Activated CD4-positive, alpha-beta T cell treated with anti-CD3 and anti-CD28 coated beads for 36 hours (primary cell): ENCODE data around the gene GTSF1L. TPM values are rescaled to one million over a fixed set of nuclear protein-coding genes. Genes with fewer than 3 reads are reported as not detected.

ENCODE experiments used
- ATAC-seq: fragments of 200-7000 bp; cut with Tn5 transposase; one replicate; pipeline ENCODE4 v1.10.0; 2021; ENCODE audit warnings: mild to moderate bottlenecking, moderate library complexity
- CTCF ChIA-PET: fragments of 350-600 bp; sonication (Branson Sonifier 250); formaldehyde crosslinking; loops from one replicate; lab custom pipeline; 2021; ENCODE audit warnings: antibody characterized with exemption; lab: Charles Lee
- POLR2A ChIA-PET: fragments of 350-600 bp; sonication (Branson Sonifier 250); formaldehyde crosslinking; loops from one replicate; lab custom pipeline; 2021; ENCODE audit warnings: antibody characterized with exemption, inconsistent platforms; lab: Charles Lee
- DNase-seq: peaks from one replicate; pipeline ENCODE4 v3.0.0-alpha.2; 2020
- H3K27ac Mint-ChIP-seq: one replicate; pipeline ENCODE4 v1.8.0; 2021; ENCODE audit warnings: mixed read lengths
- H3K27me3 Mint-ChIP-seq: one replicate; pipeline ENCODE4 v1.8.0; 2021; ENCODE audit warnings: mixed read lengths
- H3K36me3 Mint-ChIP-seq: one replicate; pipeline ENCODE4 v1.8.0; 2021; ENCODE audit warnings: low read depth, mixed read lengths
- H3K4me1 Mint-ChIP-seq: one replicate; pipeline ENCODE4 v1.8.0; 2021; ENCODE audit warnings: mixed read lengths
- H3K4me3 Mint-ChIP-seq: one replicate; pipeline ENCODE4 v1.8.0; 2021; ENCODE audit warnings: mild to moderate bottlenecking, moderate library complexity, mixed read lengths
- H3K9me3 Mint-ChIP-seq: one replicate; pipeline ENCODE4 v1.8.0; 2021; ENCODE audit warnings: low read depth, mixed read lengths
- intact Hi-C, 2 experiments: fragments of 100-400 bp; cut with DNase I in 1 of 2; cut with micrococcal nuclease in 1 of 2; formaldehyde crosslinking; loops; one replicate each; pipeline versions ENCODE4 v1.14.2 to v1.15.1; 2022 to 2024; cut with DNase I, micrococcal nuclease
- total RNA-seq, 2 experiments: library from RNA; stranded (reverse); gene quantifications; one replicate each; pipeline ENCODE4 v1.2.3, GENCODE V29; 2021

GTSF1L gene
- total RNA-seq, 2 experiments from 2014 or later: 0.23 TPM; not detected in 1

DNA sequence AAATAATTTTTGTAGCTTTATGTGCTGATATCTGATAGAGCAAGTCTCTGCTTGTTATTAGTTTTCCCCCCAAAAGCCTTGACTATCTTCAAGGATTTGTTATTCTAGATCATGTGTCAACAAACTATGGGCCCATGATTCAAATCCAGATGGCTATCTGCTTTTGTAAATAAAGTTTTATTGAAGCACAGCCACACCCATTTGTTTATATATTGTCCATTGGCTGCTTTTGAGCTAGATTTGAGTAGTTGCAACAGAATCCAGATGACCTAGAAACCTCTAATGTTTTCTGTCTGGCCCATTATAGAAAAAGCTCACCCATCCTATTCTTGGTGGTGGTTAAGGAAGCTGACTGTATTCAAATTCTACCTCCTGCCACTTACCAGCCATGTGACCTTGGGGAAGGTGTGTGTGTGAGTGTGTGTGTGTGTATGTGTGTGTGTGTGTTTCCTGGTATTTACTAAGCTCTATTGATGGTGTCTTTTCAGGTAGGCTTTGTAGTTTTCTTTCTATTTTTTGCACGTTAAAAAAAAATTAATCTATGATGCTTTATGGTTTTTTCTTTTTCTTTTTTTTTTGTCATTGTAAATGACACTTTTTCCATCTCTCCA, 1.3 kb upstream of the GTSF1L start:
- CTCF ChIA-PET: interaction anchor here (0.6 to 1.8 kb wide), 4 partner anchors 9 to 352 kb away, joined by 3 to 10 read pairs (median 4); no protein-coding TSS in a partner anchor
- ATAC-seq: no peak
- H3K27ac Mint-ChIP-seq: no peak overlapping the region
- peaks cover 3% of the 10 kb centered on the region for H3K9me3 Mint-ChIP-seq
- intact Hi-C loops: no loop called here
- DNase-seq: no peak
- peaks cover 31% of the 10 kb centered on the region for H3K4me1 Mint-ChIP-seq
- POLR2A ChIA-PET: interaction anchor here (0.8 kb wide), 1 partner anchor 22 kb away, joined by 4 read pairs; no protein-coding TSS in a partner anchor
- no peaks in the 10 kb centered on the region for H3K27me3 Mint-ChIP-seq
- no peak overlapping the region for H3K4me3 Mint-ChIP-seq
- no peaks in the 10 kb centered on the region for H3K36me3 Mint-ChIP-seq

- Mint-ChIP-seq H3K36me3 (no peaks in the 10 kb centered on the region), H3K9me3 (peaks cover 3% of the 10 kb centered on the region), H3K4me3 (no peak overlapping the region), H3K27me3 (no peaks in the 10 kb centered on the region), H3K27ac (no peak overlapping the region), H3K4me1 (peaks cover 37% of the 10 kb centered on the region)
- DNase-seq (no peak), ATAC-seq (no peak)
- POLR2A ChIA-PET: no interaction called here
- CTCF ChIA-PET: no interaction called here
- intact Hi-C loops: no loop called here
Measured at GRCh38 chr20:43726333-43726732, 469 bp downstream of the GTSF1L start.

GRCh38 chr20:43725666-43726065, 1.1 kb downstream of the GTSF1L start:
- Mint-ChIP-seq H3K27ac (no peak overlapping the region), H3K4me3 (no peak overlapping the region), H3K36me3 (no peaks in the 10 kb centered on the region), H3K4me1 (peaks cover 43% of the 10 kb centered on the region), H3K27me3 (no peaks in the 10 kb centered on the region), H3K9me3 (peaks cover 3% of the 10 kb centered on the region)
- DNase-seq (no peak), ATAC-seq (no peak)
- CTCF ChIA-PET: no interaction called here
- intact Hi-C loops: no loop called here
- POLR2A ChIA-PET: no interaction called here

- POLR2A ChIA-PET: no interaction called here
- intact Hi-C loops: no loop called here
- CTCF ChIA-PET: no interaction called here
- Mint-ChIP-seq H3K4me3 (no peak overlapping the region), H3K27ac (no peak overlapping the region), H3K9me3 (peaks cover 6% of the 10 kb centered on the region), H3K4me1 (peaks cover 46% of the 10 kb centered on the region), H3K27me3 (no peaks in the 10 kb centered on the region), H3K36me3 (peaks cover 7% of the 10 kb centered on the region)
- ATAC-seq: no peak
- DNase-seq: no peak
Measured at GRCh38 chr20:43724383-43724782, 2.4 kb downstream of the GTSF1L start.

DNA sequence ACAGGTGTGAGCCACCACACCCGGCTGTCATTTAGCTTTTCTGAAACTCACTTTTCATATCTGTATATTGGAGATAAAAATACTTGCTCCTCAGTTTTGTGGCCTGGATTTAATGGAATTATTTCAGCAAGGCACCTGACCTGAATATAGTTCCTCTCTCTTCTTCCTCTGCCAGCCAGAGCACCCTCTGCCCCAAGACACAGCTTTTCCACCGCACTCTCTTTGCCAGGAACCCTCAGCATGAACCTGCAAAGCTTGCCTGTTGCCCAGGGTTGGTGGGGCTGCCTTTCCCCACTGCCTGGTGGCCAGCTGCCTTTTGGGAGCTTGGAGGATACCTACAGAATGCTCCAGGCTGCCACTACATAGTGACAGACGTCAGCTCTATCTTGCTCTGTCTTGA, 3.1 kb downstream of the GTSF1L start:
- no peak overlapping the region for H3K4me3 Mint-ChIP-seq
- intact Hi-C loops: no loop called here
- peaks cover 46% of the 10 kb centered on the region for H3K4me1 Mint-ChIP-seq
- ChIA-PET POLR2A (no interaction called here), CTCF (no interaction called here)
- no peaks in the 10 kb centered on the region for H3K27me3 Mint-ChIP-seq
- ATAC-seq (no peak), DNase-seq (no peak)
- peaks cover 6% of the 10 kb centered on the region for H3K9me3 Mint-ChIP-seq
- H3K36me3 Mint-ChIP-seq: peaks cover 9% of the 10 kb centered on the region
- no peak overlapping the region for H3K27ac Mint-ChIP-seq

- no peak overlapping the region for H3K4me3 Mint-ChIP-seq
- POLR2A ChIA-PET: no interaction called here
- peaks cover 3% of the 10 kb centered on the region for H3K9me3 Mint-ChIP-seq
- ATAC-seq (no peak), DNase-seq (no peak)
- CTCF ChIA-PET: interaction anchor here (1.0 kb wide), 1 partner anchor 32 kb away, joined by 3 read pairs; no protein-coding TSS in a partner anchor
- intact Hi-C loops: no loop called here
- peaks cover 9% of the 10 kb centered on the region for H3K36me3 Mint-ChIP-seq
- no peak overlapping the region for H3K27ac Mint-ChIP-seq
- peaks cover 44% of the 10 kb centered on the region for H3K4me1 Mint-ChIP-seq
- no peaks in the 10 kb centered on the region for H3K27me3 Mint-ChIP-seq
Measured at GRCh38 chr20:43723186-43723585, 3.6 kb downstream of the GTSF1L start.

GRCh38 chr20:43722153-43722505, 4.7 kb downstream of the GTSF1L start:
- ChIA-PET POLR2A (interaction anchor here (0.6 to 1.0 kb wide), 2 partner anchors 51 to 347 kb away, joined by 3 to 4 read pairs; no protein-coding TSS in a partner anchor), CTCF (interaction anchor here (0.6 to 1.0 kb wide), 2 partner anchors 31 to 57 kb away, joined by 3 to 4 read pairs; no protein-coding TSS in a partner anchor)
- ATAC-seq (peak; percentile 70), DNase-seq (peak; percentile 69)
- peaks cover 11% of the 10 kb centered on the region for H3K36me3 Mint-ChIP-seq
- peaks cover 50% of the 10 kb centered on the region for H3K4me1 Mint-ChIP-seq
- peaks cover 3% of the 10 kb centered on the region for H3K9me3 Mint-ChIP-seq
- intact Hi-C loops: no loop called here
- no peaks in the 10 kb centered on the region for H3K27me3 Mint-ChIP-seq
- H3K27ac Mint-ChIP-seq: peak overlapping the region; percentile 63
- H3K4me3 Mint-ChIP-seq: peak overlapping the region; percentile 57

DNA sequence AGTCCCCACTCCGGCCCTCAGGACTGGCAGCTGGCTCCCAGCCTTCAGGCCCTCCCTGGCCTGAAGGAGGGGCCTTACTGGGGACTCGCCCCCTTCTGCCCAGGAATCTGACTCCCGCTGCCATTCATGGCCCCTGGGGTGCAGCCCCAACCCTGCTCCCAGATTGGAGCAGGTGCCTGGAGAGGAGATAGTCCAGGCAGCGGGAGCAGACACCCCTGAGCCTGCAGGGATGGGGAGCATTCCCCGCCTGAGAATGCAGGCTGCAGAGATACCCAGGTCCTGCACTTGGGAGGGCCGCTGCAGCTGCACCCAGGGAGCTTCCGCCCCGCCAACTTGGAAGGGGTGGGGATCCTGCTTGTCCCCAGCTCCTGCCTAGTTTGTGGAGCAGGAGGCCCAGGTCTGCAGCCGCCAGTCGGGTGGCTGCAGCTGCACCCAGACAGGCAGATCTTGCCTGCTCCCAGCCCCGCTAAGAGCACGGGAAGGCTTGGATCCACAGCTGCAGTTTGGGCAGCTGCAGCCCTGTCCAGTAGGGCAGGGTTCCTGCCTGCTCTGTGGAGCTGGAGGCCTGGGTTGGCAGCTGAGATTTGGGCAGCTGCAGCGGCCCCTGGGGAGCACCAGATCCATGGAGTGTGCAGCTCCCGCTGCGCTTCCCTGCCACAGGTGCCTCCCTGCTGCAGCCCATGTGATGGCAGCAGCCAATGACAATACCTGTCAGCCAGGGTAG, 5.2 kb downstream of the GTSF1L start:
- Mint-ChIP-seq H3K9me3 (peaks cover 3% of the 10 kb centered on the region), H3K4me1 (peaks cover 50% of the 10 kb centered on the region), H3K36me3 (peaks cover 15% of the 10 kb centered on the region), H3K27ac (peak overlapping the region; percentile 63), H3K4me3 (peak overlapping the region; percentile 57), H3K27me3 (no peaks in the 10 kb centered on the region)
- peak; percentile 76 for ATAC-seq
- POLR2A ChIA-PET: interaction anchor here (0.5 to 1.0 kb wide), 2 partner anchors 51 to 57 kb away, joined by 3 read pairs; no protein-coding TSS in a partner anchor
- no peak for DNase-seq
- intact Hi-C loops: no loop called here
- CTCF ChIA-PET: no interaction called here

- H3K36me3 Mint-ChIP-seq: peaks cover 20% of the 10 kb centered on the region
- H3K27me3 Mint-ChIP-seq: no peaks in the 10 kb centered on the region
- CTCF ChIA-PET: no interaction called here
- POLR2A ChIA-PET: interaction anchor here (0.5 kb wide), 1 partner anchor 56 kb away, joined by 3 read pairs; no protein-coding TSS in a partner anchor
- peaks cover 50% of the 10 kb centered on the region for H3K4me1 Mint-ChIP-seq
- DNase-seq (no peak), ATAC-seq (no peak)
- no peak overlapping the region for H3K4me3 Mint-ChIP-seq
- intact Hi-C loops: no loop called here
- H3K27ac Mint-ChIP-seq: no peak overlapping the region
- H3K9me3 Mint-ChIP-seq: peaks cover 3% of the 10 kb centered on the region
Measured at GRCh38 chr20:43721097-43721428, 5.7 kb downstream of the GTSF1L start.

GRCh38 chr20:43720007-43720406, 6.8 kb downstream of the GTSF1L start:
- POLR2A ChIA-PET: no interaction called here
- H3K4me1 Mint-ChIP-seq: peaks cover 50% of the 10 kb centered on the region
- no peak overlapping the region for H3K27ac Mint-ChIP-seq
- CTCF ChIA-PET: no interaction called here
- H3K9me3 Mint-ChIP-seq: peaks cover 3% of the 10 kb centered on the region
- no peaks in the 10 kb centered on the region for H3K27me3 Mint-ChIP-seq
- no peak overlapping the region for H3K4me3 Mint-ChIP-seq
- intact Hi-C loops: no loop called here
- H3K36me3 Mint-ChIP-seq: peaks cover 24% of the 10 kb centered on the region
- no peak for DNase-seq
- no peak for ATAC-seq

DNA sequence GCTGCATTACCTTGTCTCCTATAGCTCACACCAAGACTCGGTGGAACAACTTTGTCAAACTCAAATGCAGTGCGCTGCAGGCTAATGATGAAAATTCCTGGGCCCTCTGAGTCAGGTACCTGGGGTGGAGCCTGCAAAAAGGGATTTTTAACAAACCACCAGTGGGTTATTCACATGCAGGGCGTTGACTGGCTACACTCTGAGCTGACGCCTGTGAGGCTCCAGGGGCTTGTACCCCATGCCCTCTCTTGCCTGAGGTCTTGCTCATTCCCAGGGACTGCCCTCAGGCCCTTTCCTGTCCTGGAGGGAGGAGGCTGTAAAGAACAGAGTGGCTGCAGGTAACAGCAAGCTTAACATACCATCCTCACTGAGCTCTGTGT, 9.2 kb downstream of the GTSF1L start:
- intact Hi-C loops: no loop called here
- Mint-ChIP-seq H3K27me3 (no peaks in the 10 kb centered on the region), H3K4me1 (peaks cover 37% of the 10 kb centered on the region), H3K4me3 (no peak overlapping the region), H3K27ac (no peak overlapping the region), H3K36me3 (peaks cover 34% of the 10 kb centered on the region), H3K9me3 (peaks cover 3% of the 10 kb centered on the region)
- ChIA-PET POLR2A (no interaction called here), CTCF (no interaction called here)
- DNase-seq: no peak
- ATAC-seq: no peak
